Fibroblast of mammary gland (primary cell): Measurements from ENCODE around the gene N4BP3.

Experiments used
- DNase-seq: peaks from one replicate; pipeline ENCODE4 v3.0.0-alpha.2; 2010; ENCODE audit warnings: low read depth
- H3K4me3 ChIP-seq: 2 replicates; pipeline ENCODE4 v1.5.1; 2011; ENCODE audit warnings: low read depth, mild to moderate bottlenecking, low read length, moderate library complexity; ENCODE audit not compliant: control insufficient read depth
- TF ChIP-seq, protein P1 (sequence below): conservative IDR thresholded peaks from 2 replicates; pipeline ENCODE4 v1.5.1; 2011; ENCODE audit warnings: low read depth, low read length, inconsistent platforms; ENCODE audit not compliant: control insufficient read depth, insufficient read depth

N4BP3 gene, protein sequence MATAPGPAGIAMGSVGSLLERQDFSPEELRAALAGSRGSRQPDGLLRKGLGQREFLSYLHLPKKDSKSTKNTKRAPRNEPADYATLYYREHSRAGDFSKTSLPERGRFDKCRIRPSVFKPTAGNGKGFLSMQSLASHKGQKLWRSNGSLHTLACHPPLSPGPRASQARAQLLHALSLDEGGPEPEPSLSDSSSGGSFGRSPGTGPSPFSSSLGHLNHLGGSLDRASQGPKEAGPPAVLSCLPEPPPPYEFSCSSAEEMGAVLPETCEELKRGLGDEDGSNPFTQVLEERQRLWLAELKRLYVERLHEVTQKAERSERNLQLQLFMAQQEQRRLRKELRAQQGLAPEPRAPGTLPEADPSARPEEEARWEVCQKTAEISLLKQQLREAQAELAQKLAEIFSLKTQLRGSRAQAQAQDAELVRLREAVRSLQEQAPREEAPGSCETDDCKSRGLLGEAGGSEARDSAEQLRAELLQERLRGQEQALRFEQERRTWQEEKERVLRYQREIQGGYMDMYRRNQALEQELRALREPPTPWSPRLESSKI

GRCh38 chr5:178113141-178113787, at the start of gene N4BP3:
N4BP3 (plus strand) TSS chr5:178113532; CDS start chr5:178119584, 6,052 bp downstream.
- TF ChIP-seq, protein P1, sequence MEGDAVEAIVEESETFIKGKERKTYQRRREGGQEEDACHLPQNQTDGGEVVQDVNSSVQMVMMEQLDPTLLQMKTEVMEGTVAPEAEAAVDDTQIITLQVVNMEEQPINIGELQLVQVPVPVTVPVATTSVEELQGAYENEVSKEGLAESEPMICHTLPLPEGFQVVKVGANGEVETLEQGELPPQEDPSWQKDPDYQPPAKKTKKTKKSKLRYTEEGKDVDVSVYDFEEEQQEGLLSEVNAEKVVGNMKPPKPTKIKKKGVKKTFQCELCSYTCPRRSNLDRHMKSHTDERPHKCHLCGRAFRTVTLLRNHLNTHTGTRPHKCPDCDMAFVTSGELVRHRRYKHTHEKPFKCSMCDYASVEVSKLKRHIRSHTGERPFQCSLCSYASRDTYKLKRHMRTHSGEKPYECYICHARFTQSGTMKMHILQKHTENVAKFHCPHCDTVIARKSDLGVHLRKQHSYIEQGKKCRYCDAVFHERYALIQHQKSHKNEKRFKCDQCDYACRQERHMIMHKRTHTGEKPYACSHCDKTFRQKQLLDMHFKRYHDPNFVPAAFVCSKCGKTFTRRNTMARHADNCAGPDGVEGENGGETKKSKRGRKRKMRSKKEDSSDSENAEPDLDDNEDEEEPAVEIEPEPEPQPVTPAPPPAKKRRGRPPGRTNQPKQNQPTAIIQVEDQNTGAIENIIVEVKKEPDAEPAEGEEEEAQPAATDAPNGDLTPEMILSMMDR: no peak
- H3K4me3 ChIP-seq: no peak within 1 kb of the TSS
- DNase-seq: peak; percentile 36

DNA sequence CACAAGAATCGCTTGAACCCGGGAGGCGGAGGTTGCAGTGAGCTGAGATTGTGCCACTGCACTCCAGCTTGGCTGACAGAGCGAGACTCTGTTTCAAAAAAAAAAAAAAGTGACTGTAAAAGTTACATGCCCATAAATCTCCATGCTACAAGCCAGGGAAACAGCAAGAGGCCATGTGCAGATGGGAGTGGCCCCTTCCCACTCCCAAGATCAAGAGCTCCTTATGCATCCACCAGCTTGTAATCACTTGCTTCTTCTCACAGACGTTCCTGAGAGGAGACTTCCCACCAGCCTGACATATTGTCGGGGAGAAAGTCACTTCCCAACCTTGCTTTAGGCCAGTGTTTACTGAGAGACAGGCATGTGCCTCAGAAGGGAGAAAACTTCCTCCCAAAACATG, 45.6 kb upstream of the N4BP3 start:
- no peak overlapping the region for H3K4me3 ChIP-seq
- DNase-seq: no peak
- TF ChIP-seq, protein P1: no peak

DNA sequence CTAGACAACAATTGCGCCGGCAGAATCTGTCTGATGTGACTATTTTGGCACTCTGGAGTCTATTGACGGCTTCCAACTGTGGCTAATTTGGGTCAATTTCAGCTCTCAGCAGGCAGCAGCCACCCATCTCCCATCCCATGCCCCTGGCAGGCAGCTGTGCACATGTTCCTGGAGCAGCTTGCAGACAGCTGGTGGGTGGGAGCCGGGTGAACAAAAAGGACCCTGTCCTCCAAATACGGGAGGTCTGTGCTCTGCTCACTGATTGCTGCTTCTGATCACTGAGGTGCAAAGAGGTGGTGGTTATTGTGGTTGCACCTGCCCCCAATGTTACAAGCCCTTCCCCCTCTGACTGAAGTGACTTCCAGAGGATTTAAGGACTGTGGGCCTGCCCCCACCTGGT, 45.0 kb upstream of the N4BP3 start:
- TF ChIP-seq, protein P1: no peak
- DNase-seq: no peak
- no peak overlapping the region for H3K4me3 ChIP-seq

GRCh38 chr5:178069909-178070308, 43.4 kb upstream of the N4BP3 start:
- H3K4me3 ChIP-seq: no peak overlapping the region
- DNase-seq: peak; percentile 28
- TF ChIP-seq, protein P1: peak; percentile 34

GRCh38 chr5:178071108-178071507, 42.2 kb upstream of the N4BP3 start:
- no peak for DNase-seq
- TF ChIP-seq, protein P1: no peak
- no peak overlapping the region for H3K4me3 ChIP-seq

GRCh38 chr5:178072749-178073148, 40.6 kb upstream of the N4BP3 start:
- TF ChIP-seq, protein P1: no peak
- DNase-seq: no peak
- H3K4me3 ChIP-seq: no peak overlapping the region
